ENCODE data around the gene VAMP4.
"Not testable (repeated sequence)": the region's sequence is repeated elsewhere in the genome, so short reads cannot be mapped to it uniquely, and the experiment has no call there.

VAMP4 gene

GRCh38 chr1:171695772-171696171 is 46.1 kb downstream of the VAMP4 start:
- ATAC-seq, result not testable (repeated sequence)

DNA sequence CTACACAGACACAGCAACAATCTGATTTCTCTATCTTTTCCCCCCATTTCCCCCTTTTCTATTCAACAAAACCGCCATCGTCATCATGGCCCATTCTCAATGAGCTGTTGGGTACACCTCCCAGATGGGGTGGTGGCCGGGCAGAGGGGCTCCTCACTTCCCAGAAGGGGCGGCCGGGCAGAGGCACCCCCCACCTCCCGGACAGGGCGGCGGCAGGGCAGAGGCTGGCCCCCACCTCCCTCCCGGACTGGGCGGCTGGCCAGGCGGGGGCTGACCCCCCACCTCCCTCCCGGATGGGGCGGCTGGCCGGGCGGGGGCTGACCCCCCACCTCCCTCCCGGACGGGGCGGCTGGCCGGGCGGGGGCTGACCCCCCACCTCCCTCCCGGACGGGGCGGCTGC is 48.3 kb downstream of the VAMP4 start:
- ATAC-seq, result not testable (repeated sequence)

DNA sequence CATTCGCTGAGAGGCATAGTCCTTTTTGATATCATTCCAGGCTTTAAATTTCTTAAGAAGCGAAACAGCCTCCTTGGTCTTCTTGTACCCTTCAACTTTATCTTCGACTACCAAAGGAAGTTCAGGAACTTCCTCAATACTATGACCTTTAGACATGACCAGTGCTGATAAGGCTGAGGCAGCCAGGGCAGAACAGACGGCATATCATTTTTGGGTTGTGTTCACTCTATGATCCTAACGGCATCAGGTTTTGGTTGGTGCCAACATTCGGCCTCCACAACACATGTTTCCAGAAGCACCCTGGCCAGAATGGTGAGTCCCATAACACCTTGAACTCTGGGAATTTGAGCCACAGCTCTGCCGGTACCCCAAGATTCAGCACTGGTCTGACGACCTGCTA is 58.0 kb downstream of the VAMP4 start:
- no peak for TF ChIP-seq ISL1 (CRISPR knock-in tag; IDR thresholded peaks at IDR 0.05)
- no peak for TF ChIP-seq PPARA (CRISPR knock-in tag; IDR thresholded peaks at IDR 0.05; ENCODE audit: borderline replicate concordance)
- TF ChIP-seq TSHZ2 (CRISPR knock-in tag; IDR thresholded peaks at IDR 0.05), result no peak
- TF ChIP-seq ARNTL (CRISPR knock-in tag; IDR thresholded peaks at IDR 0.05; ENCODE audit: borderline replicate concordance, low read depth), result no peak
- no peak for TF ChIP-seq TOX (CRISPR knock-in tag; IDR thresholded peaks at IDR 0.05; ENCODE audit: borderline replicate concordance)
- no peak for TF ChIP-seq POU6F1 (CRISPR knock-in tag; IDR thresholded peaks at IDR 0.05; ENCODE audit: borderline replicate concordance, low read depth)
- TF ChIP-seq CSRNP3 (CRISPR knock-in tag; IDR thresholded peaks at IDR 0.05), result no peak
- no peak for TF ChIP-seq ZFP30 (CRISPR knock-in tag; IDR thresholded peaks at IDR 0.05)
- no peak for TF ChIP-seq TCF4 (CRISPR knock-in tag; IDR thresholded peaks at IDR 0.05; ENCODE audit: borderline replicate concordance)
- TF ChIP-seq ESRRG (CRISPR knock-in tag; IDR thresholded peaks at IDR 0.05), result no peak
- TF ChIP-seq BACH2 (CRISPR knock-in tag; IDR thresholded peaks at IDR 0.05; ENCODE audit: borderline replicate concordance), result no peak
- no peak for TF ChIP-seq ZFP3 (CRISPR knock-in tag; IDR thresholded peaks at IDR 0.05)
- TF ChIP-seq, protein P1, sequence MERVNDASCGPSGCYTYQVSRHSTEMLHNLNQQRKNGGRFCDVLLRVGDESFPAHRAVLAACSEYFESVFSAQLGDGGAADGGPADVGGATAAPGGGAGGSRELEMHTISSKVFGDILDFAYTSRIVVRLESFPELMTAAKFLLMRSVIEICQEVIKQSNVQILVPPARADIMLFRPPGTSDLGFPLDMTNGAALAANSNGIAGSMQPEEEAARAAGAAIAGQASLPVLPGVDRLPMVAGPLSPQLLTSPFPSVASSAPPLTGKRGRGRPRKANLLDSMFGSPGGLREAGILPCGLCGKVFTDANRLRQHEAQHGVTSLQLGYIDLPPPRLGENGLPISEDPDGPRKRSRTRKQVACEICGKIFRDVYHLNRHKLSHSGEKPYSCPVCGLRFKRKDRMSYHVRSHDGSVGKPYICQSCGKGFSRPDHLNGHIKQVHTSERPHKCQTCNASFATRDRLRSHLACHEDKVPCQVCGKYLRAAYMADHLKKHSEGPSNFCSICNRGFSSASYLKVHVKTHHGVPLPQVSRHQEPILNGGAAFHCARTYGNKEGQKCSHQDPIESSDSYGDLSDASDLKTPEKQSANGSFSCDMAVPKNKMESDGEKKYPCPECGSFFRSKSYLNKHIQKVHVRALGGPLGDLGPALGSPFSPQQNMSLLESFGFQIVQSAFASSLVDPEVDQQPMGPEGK (CRISPR knock-in tag; IDR thresholded peaks at IDR 0.05; ENCODE audit: borderline replicate concordance), result no peak
- no peak for TF ChIP-seq ZNF8 (CRISPR knock-in tag; IDR thresholded peaks at IDR 0.05)
- no peak for TF ChIP-seq OSR1 (CRISPR knock-in tag; IDR thresholded peaks at IDR 0.05)
- no peak for TF ChIP-seq ZC3H10 (CRISPR knock-in tag; IDR thresholded peaks at IDR 0.05)
- TF ChIP-seq CSDC2 (CRISPR knock-in tag; IDR thresholded peaks at IDR 0.05), result no peak
- ATAC-seq, result no peak

DNA sequence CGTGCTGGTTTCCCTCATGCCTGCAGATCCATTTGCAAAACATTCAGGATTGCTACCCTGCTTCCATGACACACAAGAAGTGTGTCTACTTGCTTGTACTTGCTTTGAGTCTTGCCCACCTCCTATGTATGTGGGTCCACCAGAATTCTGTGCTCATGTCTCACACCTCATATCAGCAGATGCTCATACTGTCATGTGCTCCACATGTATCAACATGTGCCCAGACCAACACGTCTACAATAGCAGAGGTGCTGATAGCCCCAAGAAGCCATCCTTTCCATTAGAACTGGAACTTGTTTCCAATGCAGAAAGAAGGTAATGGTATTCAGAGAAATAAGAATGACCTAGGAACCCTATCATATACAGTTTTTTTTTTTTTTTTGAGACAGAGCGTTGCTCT is 61.5 kb downstream of the VAMP4 start:
- no peak for ATAC-seq
- TF ChIP-seq TCF4 (CRISPR knock-in tag; IDR thresholded peaks at IDR 0.05; ENCODE audit: borderline replicate concordance) (no peak), CSDC2 (CRISPR knock-in tag; IDR thresholded peaks at IDR 0.05) (no peak), ZFP3 (CRISPR knock-in tag; IDR thresholded peaks at IDR 0.05) (no peak), ZC3H10 (CRISPR knock-in tag; IDR thresholded peaks at IDR 0.05) (no peak), ESRRG (CRISPR knock-in tag; IDR thresholded peaks at IDR 0.05) (no peak), TSHZ2 (CRISPR knock-in tag; IDR thresholded peaks at IDR 0.05) (no peak), ZFP30 (CRISPR knock-in tag; IDR thresholded peaks at IDR 0.05) (no peak), ARNTL (CRISPR knock-in tag; IDR thresholded peaks at IDR 0.05; ENCODE audit: borderline replicate concordance, low read depth) (no peak), ISL1 (CRISPR knock-in tag; IDR thresholded peaks at IDR 0.05) (no peak), PPARA (CRISPR knock-in tag; IDR thresholded peaks at IDR 0.05; ENCODE audit: borderline replicate concordance) (no peak), POU6F1 (CRISPR knock-in tag; IDR thresholded peaks at IDR 0.05; ENCODE audit: borderline replicate concordance, low read depth) (no peak), OSR1 (CRISPR knock-in tag; IDR thresholded peaks at IDR 0.05) (no peak)
